NCI-H1417 treated with DMSO at 0.1 percent for 48 hours (cell line): ENCODE data around the gene BCAM.
A peak's percentile ranks its signal among the peaks of the same experiment; 100 is the strongest.
"Not testable (repeated sequence)": the region's sequence is repeated elsewhere in the genome, so short reads cannot be mapped to it uniquely, and the experiment has no call there.

Experiments used
- DNase-seq: peaks from one replicate; lab custom pipeline; 2025; lab: John Stamatoyannopoulos, UW

The BCAM gene

GRCh38 chr19:44817725-44818465 is 9.0 kb downstream of the BCAM start:
- no peak for DNase-seq

GRCh38 chr19:44818466-44819031 is 9.6 kb downstream of the BCAM start:
- no peak for DNase-seq

GRCh38 chr19:44819246-44819832 is 10.4 kb downstream of the BCAM start:
- no peak for DNase-seq

GRCh38 chr19:44820648-44821609 is 12.0 kb downstream of the BCAM start:
- DNase-seq = no peak

GRCh38 chr19:44822177-44822576 is 13.3 kb downstream of the BCAM start:
- no peak for DNase-seq

GRCh38 chr19:44822670-44823372 is 13.9 kb downstream of the BCAM start:
- DNase-seq = no peak

GRCh38 chr19:44823373-44823698 is 14.4 kb downstream of the BCAM start:
- no peak for DNase-seq

GRCh38 chr19:44824761-44825160 is 15.9 kb downstream of the BCAM start:
- no peak for DNase-seq

GRCh38 chr19:44832875-44833274 is 24.0 kb downstream of the BCAM start:
- not testable (repeated sequence) for DNase-seq

- DNase-seq = not testable (repeated sequence)
Observed at GRCh38 chr19:44834399-44834798, 25.5 kb downstream of the BCAM start.

GRCh38 chr19:44839276-44839675 is 30.4 kb downstream of the BCAM start:
- DNase-seq = no peak

- no peak for DNase-seq
Observed at GRCh38 chr19:44840811-44841210, 31.9 kb downstream of the BCAM start.

- no peak for DNase-seq
Observed at GRCh38 chr19:44841231-44841630, 32.3 kb downstream of the BCAM start.

GRCh38 chr19:44845286-44845611 is 36.3 kb downstream of the BCAM start:
- no peak for DNase-seq

- peak; percentile 66 for DNase-seq
Observed at GRCh38 chr19:44845612-44846454, 36.9 kb downstream of the BCAM start, which contains the start of gene NECTIN2. NECTIN2 (plus strand) TSS chr19:44846297; CDS start chr19:44846526, 229 bp downstream.

GRCh38 chr19:44846455-44847143 is 37.7 kb downstream of the BCAM start:
- DNase-seq = no peak

GRCh38 chr19:44847144-44848035 is 38.5 kb downstream of the BCAM start:
- DNase-seq = no peak

- no peak for DNase-seq
Observed at GRCh38 chr19:44848036-44848811, 39.3 kb downstream of the BCAM start.
